ENCODE data around the gene AHRR. TPM values are rescaled to one million over a fixed set of nuclear protein-coding genes. Genes with fewer than 3 reads are reported as not detected.

Gene AHRR
- total RNA-seq, 6 experiments from 2014 or later: 0.06 to 0.81 (median 0.43) TPM

GRCh38 chr5:483011-483410, 161.5 kb downstream of the AHRR start:
- intact Hi-C loops (cut with DNase I): no loop called here
- H3K9me3 ChIP-seq: no peaks in the 10 kb centered on the region
- no CpG with 5 or more reads among the region's 26 CpGs for WGBS (ENCODE audit: insufficient coverage, low coverage, low lambda C conversion rate, missing lambda C conversion rate)
- no peaks in the 10 kb centered on the region for H3K4me1 ChIP-seq
- no peaks in the 10 kb centered on the region for H3K27me3 ChIP-seq
- H3K4me3 ChIP-seq: no peak overlapping the region
- TF ChIP-seq POLR2A (IDR thresholded peaks at IDR 0.05) (no peak), CTCF (IDR thresholded peaks at IDR 0.05) (no peak)
- no peaks in the 10 kb centered on the region for H3K36me3 ChIP-seq
- DNase-seq (no peak), ATAC-seq (no peak)
- H3K27ac ChIP-seq: no peak overlapping the region

GRCh38 chr5:483434-484140, 162.1 kb downstream of the AHRR start:
- WGBS (ENCODE audit: insufficient coverage, low coverage, low lambda C conversion rate, missing lambda C conversion rate): 85% methylated on average over 7 of the region's 34 CpGs
- H3K4me1 ChIP-seq: no peaks in the 10 kb centered on the region
- TF ChIP-seq POLR2A (IDR thresholded peaks at IDR 0.05): no peak
- TF ChIP-seq CTCF (IDR thresholded peaks at IDR 0.05): no peak
- ATAC-seq (no peak), DNase-seq (no peak)
- H3K27ac ChIP-seq: no peak overlapping the region
- no peaks in the 10 kb centered on the region for H3K36me3 ChIP-seq
- intact Hi-C loops (cut with DNase I): no loop called here
- H3K4me3 ChIP-seq: no peak overlapping the region
- no peaks in the 10 kb centered on the region for H3K9me3 ChIP-seq
- H3K27me3 ChIP-seq: no peaks in the 10 kb centered on the region

GRCh38 chr5:484556-484955, 163.0 kb downstream of the AHRR start:
- ATAC-seq: no peak
- intact Hi-C loops (cut with DNase I): no loop called here
- DNase-seq: no peak

GRCh38 chr5:485113-485945, 163.8 kb downstream of the AHRR start:
- DNase-seq: no peak
- no peak for ATAC-seq
- no peaks in the 10 kb centered on the region for H3K4me1 ChIP-seq
- H3K27ac ChIP-seq: no peak overlapping the region
- TF ChIP-seq CTCF (IDR thresholded peaks at IDR 0.05) (no peak), POLR2A (IDR thresholded peaks at IDR 0.05) (no peak)
- WGBS (ENCODE audit: insufficient coverage, low coverage, low lambda C conversion rate, missing lambda C conversion rate): 63% methylated on average over 4 of the region's 29 CpGs
- intact Hi-C loops (cut with DNase I): no loop called here
- no peak overlapping the region for H3K4me3 ChIP-seq
- no peaks in the 10 kb centered on the region for H3K36me3 ChIP-seq
- no peaks in the 10 kb centered on the region for H3K9me3 ChIP-seq
- H3K27me3 ChIP-seq: no peaks in the 10 kb centered on the region

More at GRCh38 chr5:484556-484955, 163.0 kb downstream of the AHRR start:
- Histone ChIP-seq H3K36me3 (no peaks in the 10 kb centered on the region), H3K4me3 (no peak overlapping the region), H3K27me3 (no peaks in the 10 kb centered on the region), H3K27ac (no peak overlapping the region), H3K4me1 (no peaks in the 10 kb centered on the region), H3K9me3 (no peaks in the 10 kb centered on the region)
- TF ChIP-seq CTCF (IDR thresholded peaks at IDR 0.05): no peak
- no peak for TF ChIP-seq POLR2A (IDR thresholded peaks at IDR 0.05)
- WGBS (ENCODE audit: insufficient coverage, low coverage, low lambda C conversion rate, missing lambda C conversion rate): 70% methylated on average over 2 of the region's 24 CpGs
